H1 (cell line): ENCODE measurements around the gene FARS2. TPM values are rescaled to one million over a fixed set of nuclear protein-coding genes. Genes with fewer than 3 reads are reported as not detected.

Experiments used
- CTCF ChIA-PET: fragments of 300-600 bp; sonication (Branson Sonifier 250); formaldehyde crosslinking; loops from one replicate; lab custom pipeline; 2021; ENCODE audit not compliant: partially characterized antibody; lab: Charles Lee
- POLR2A ChIA-PET: fragments of 300-600 bp; sonication (Branson Sonifier 250); formaldehyde crosslinking; loops from one replicate; lab custom pipeline; 2021; ENCODE audit warnings: inconsistent platforms; ENCODE audit not compliant: partially characterized antibody; lab: Charles Lee
- DNase-seq, 2 experiments: peaks; one replicate each; pipeline versions ENCODE4 v3.0.0 to v3.0.0-alpha.2; 2010 to 2022; ENCODE audit warnings: low spot score in 2 of 2, low read depth in 1 of 2, mixed read lengths in 1 of 2
- FAIRE-seq: peaks from 2 replicates; lab custom pipeline; 2011; peaks lifted over from hg19 to GRCh38; lab: Jason Lieb, UNC
- H2AFZ ChIP-seq: 2 replicates; pipeline ENCODE4 v1.8.1; 2012; ENCODE audit warnings: low read length, inconsistent platforms
- H2AK5ac ChIP-seq: 2 replicates; pipeline ENCODE4 v1.6.1; 2013; ENCODE audit warnings: low read depth, low read length
- H2BK120ac ChIP-seq: replicated peaks from 2 replicates; pipeline ENCODE3; 2013; ENCODE audit warnings: low read depth, low read length, inconsistent platforms
- H2BK12ac ChIP-seq: 2 replicates; pipeline ENCODE4 v1.6.1; 2013; ENCODE audit warnings: low read depth, low read length
- H2BK15ac ChIP-seq: 2 replicates; pipeline ENCODE4 v1.6.1; 2013; ENCODE audit warnings: low read length
- H2BK20ac ChIP-seq: 2 replicates; pipeline ENCODE4 v1.6.1; 2013; ENCODE audit warnings: low read length
- H2BK5ac ChIP-seq: 2 replicates; pipeline ENCODE4 v1.6.1; 2013; ENCODE audit warnings: low read depth, low read length
- H3K14ac ChIP-seq: 2 replicates; pipeline ENCODE4 v1.6.1; 2013; ENCODE audit warnings: inconsistent platforms; ENCODE audit not compliant: insufficient read length
- H3K18ac ChIP-seq: 2 replicates; pipeline ENCODE4 v1.6.1; 2013; ENCODE audit warnings: low read length; ENCODE audit errors: extremely low read depth
- H3K23ac ChIP-seq: 2 replicates; pipeline ENCODE4 v1.6.1; 2013; ENCODE audit warnings: inconsistent platforms; ENCODE audit not compliant: insufficient read length
- H3K23me2 ChIP-seq: 2 replicates; pipeline ENCODE4 v1.6.1; 2013; ENCODE audit warnings: low read depth, low read length
- H3K27ac ChIP-seq: 2 replicates; pipeline ENCODE4 v1.6.1; 2011; ENCODE audit warnings: low read depth, low read length, inconsistent platforms
- H3K27me3 ChIP-seq, 4 experiments: replicated peaks in 1 of 4; 1 replicate in 1 of 4; 2 replicates in 3 of 4; pipeline versions ENCODE4 v1.6.1 to v1.8.1; 2011 to 2013; ENCODE audit warnings: low read length in 3 of 4, mild to moderate bottlenecking in 3 of 4, inconsistent platforms in 2 of 4, mixed read lengths in 2 of 4, moderate library complexity in 1 of 4; ENCODE audit not compliant: control insufficient read depth in 3 of 4, insufficient read depth in 3 of 4; ENCODE audit errors: extremely low read depth in 1 of 4
- H3K36me3 ChIP-seq, 4 experiments: 2 replicates each; pipeline versions ENCODE4 v1.6.1 to v1.8.1; 2011 to 2013; ENCODE audit warnings: mild to moderate bottlenecking in 4 of 4, low read length in 3 of 4, moderate library complexity in 2 of 4, control low read depth in 1 of 4, inconsistent platforms in 1 of 4; ENCODE audit not compliant: insufficient read depth in 4 of 4, control insufficient read depth in 2 of 4
- H3K4ac ChIP-seq: replicated peaks from 2 replicates; pipeline ENCODE3; 2013; ENCODE audit warnings: low read length, low read depth, mixed read lengths, inconsistent platforms; ENCODE audit not compliant: insufficient read length
- H3K4me1 ChIP-seq, 4 experiments: replicated peaks in 1 of 4; 1 replicate in 1 of 4; 2 replicates in 3 of 4; pipeline versions ENCODE4 v1.6.1 to v1.8.1; 2011 to 2013; ENCODE audit warnings: low read length in 3 of 4, inconsistent platforms in 2 of 4, mixed read lengths in 1 of 4; ENCODE audit not compliant: insufficient read depth in 4 of 4, control insufficient read depth in 3 of 4
- H3K4me2 ChIP-seq, 2 experiments: 2 replicates each; pipeline versions ENCODE4 v1.6.1 to v1.8.1; 2011 to 2013; ENCODE audit warnings: low read depth in 2 of 2, low read length in 2 of 2, control low read depth in 1 of 2, inconsistent platforms in 1 of 2, mild to moderate bottlenecking in 1 of 2; ENCODE audit not compliant: insufficient read depth in 1 of 2
- H3K4me3 ChIP-seq, 4 experiments: fragments of 200-600, 300-600 bp in 1 of 4; sonication (generic), shearing (Covaris generic), sonication (Bioruptor Twin) in 1 of 4; 2 replicates each; pipeline versions ENCODE4 v1.5.1 to v1.8.1; 2011 to 2016; ENCODE audit warnings: low read length in 4 of 4, low read depth in 3 of 4, control low read depth in 2 of 4, inconsistent platforms in 2 of 4, mild to moderate bottlenecking in 2 of 4, mixed read lengths in 1 of 4, moderate library complexity in 1 of 4; ENCODE audit not compliant: insufficient read depth in 2 of 4; ENCODE audit errors: extremely low read depth in 1 of 4
- H3K56ac ChIP-seq: replicated peaks from 2 replicates; pipeline ENCODE3; 2013; ENCODE audit warnings: low read depth, mild to moderate bottlenecking, mixed read lengths, low read length, inconsistent platforms; ENCODE audit not compliant: insufficient read length
- H3K79me1 ChIP-seq: 2 replicates; pipeline ENCODE4 v1.6.1; 2013; ENCODE audit warnings: low read depth, low read length, control low read depth
- H3K79me2 ChIP-seq, 2 experiments: 2 replicates each; pipeline versions ENCODE4 v1.6.1 to v1.8.1; 2012 to 2013; ENCODE audit warnings: low read length in 2 of 2, mild to moderate bottlenecking in 2 of 2, inconsistent platforms in 1 of 2; ENCODE audit not compliant: insufficient read depth in 2 of 2, control insufficient read depth in 1 of 2
- H3K9ac ChIP-seq, 4 experiments: replicated peaks in 1 of 4; 1 replicate in 1 of 4; 2 replicates in 3 of 4; pipeline versions ENCODE4 v1.6.1 to v1.8.1; 2011 to 2013; ENCODE audit warnings: low read depth in 3 of 4, low read length in 3 of 4, control low read depth in 2 of 4, mild to moderate bottlenecking in 2 of 4, moderate library complexity in 2 of 4, inconsistent platforms in 1 of 4; ENCODE audit errors: extremely low read depth in 1 of 4
- H3K9me3 ChIP-seq, 2 experiments: 2 replicates each; pipeline versions ENCODE4 v1.6.1 to v1.8.1; 2012 to 2013; ENCODE audit warnings: mild to moderate bottlenecking in 2 of 2, moderate library complexity in 2 of 2, control low read depth in 1 of 2, inconsistent platforms in 1 of 2, low read depth in 1 of 2, low read length in 1 of 2, mixed read lengths in 1 of 2; ENCODE audit not compliant: insufficient read depth in 2 of 2
- H4K20me1 ChIP-seq, 2 experiments: replicated peaks in 1 of 2; 2 replicates each; pipeline versions ENCODE3 to v1.8.1; 2011 to 2013; ENCODE audit warnings: inconsistent platforms in 2 of 2, low read length in 2 of 2, mild to moderate bottlenecking in 1 of 2; ENCODE audit not compliant: insufficient read depth in 2 of 2, control insufficient read depth in 1 of 2
- H4K5ac ChIP-seq: 2 replicates; pipeline ENCODE4 v1.6.1; 2013; ENCODE audit warnings: low read length, low read depth, mixed read lengths, inconsistent platforms; ENCODE audit not compliant: insufficient read length
- H4K8ac ChIP-seq: 2 replicates; pipeline ENCODE4 v1.8.0; 2013; ENCODE audit warnings: mild to moderate bottlenecking, moderate library complexity, low read length, inconsistent platforms; ENCODE audit not compliant: insufficient read depth; ENCODE audit errors: extremely low read depth
- H4K91ac ChIP-seq: replicated peaks from 2 replicates; pipeline ENCODE3; 2013; ENCODE audit warnings: low read length, mixed read lengths, inconsistent platforms; ENCODE audit not compliant: insufficient read length
- BCL11A ChIP-seq, 2 experiments: IDR thresholded peaks; one replicate each; pipeline ENCODE4 v1.6.1; 2011; ENCODE audit warnings: low read depth in 2 of 2, low read length in 2 of 2, mild to moderate bottlenecking in 2 of 2
- BRCA1 ChIP-seq: IDR thresholded peaks from 2 replicates; pipeline ENCODE4 v1.6.1; 2012; ENCODE audit warnings: low read depth, low read length, improper control_type of control experiment
- CHD1 ChIP-seq: IDR thresholded peaks from 2 replicates; pipeline ENCODE4 v1.6.1; 2012; ENCODE audit warnings: low read depth, low read length, improper control_type of control experiment
- CREB1 ChIP-seq: IDR thresholded peaks from 2 replicates; pipeline ENCODE4 v1.6.1; 2012; ENCODE audit warnings: inconsistent platforms
- GTF2F1 ChIP-seq: IDR thresholded peaks from 2 replicates; pipeline ENCODE4 v1.6.1; 2012; ENCODE audit warnings: low read depth, low read length, improper control_type of control experiment, borderline replicate concordance
- JUND ChIP-seq: IDR thresholded peaks from 2 replicates; pipeline ENCODE4 v1.6.1; 2011; ENCODE audit warnings: mild to moderate bottlenecking, improper control_type of control experiment, low read length
- MAFK ChIP-seq: IDR thresholded peaks from 2 replicates; pipeline ENCODE4 v1.6.1; 2012; ENCODE audit warnings: low read depth, mild to moderate bottlenecking, improper control_type of control experiment, low read length
- NANOG ChIP-seq: IDR thresholded peaks from 2 replicates; pipeline ENCODE4 v1.6.1; 2011; ENCODE audit warnings: low read length, low read depth, mild to moderate bottlenecking, inconsistent platforms; ENCODE audit not compliant: insufficient read depth, poor library complexity, severe bottlenecking
- POLR2A ChIP-seq, 2 experiments: IDR thresholded peaks; 1 replicate in 1 of 2; 2 replicates in 1 of 2; pipeline ENCODE4 v1.6.1; 2011; ENCODE audit warnings: low read depth in 2 of 2, low read length in 2 of 2, mild to moderate bottlenecking in 2 of 2; ENCODE audit errors: control extremely low read depth in 1 of 2
- TAF1 ChIP-seq: IDR thresholded peaks from 2 replicates; pipeline ENCODE4 v1.6.1; 2011; ENCODE audit warnings: mild to moderate bottlenecking, low read depth, low read length
- TBP ChIP-seq: IDR thresholded peaks from 2 replicates; pipeline ENCODE4 v1.6.1; 2011; ENCODE audit warnings: low read depth, low read length, improper control_type of control experiment
- WGBS, 2 experiments: shearing (Covaris generic) in 1 of 2; methylation state at CpG; one replicate each; pipeline versions ENCODE4 v1.1.6 to v1.1.7; 2013 to 2015; ENCODE audit warnings: low lambda C conversion rate in 2 of 2, mixed read lengths in 2 of 2, inconsistent platforms in 1 of 2, low coverage in 1 of 2, missing lambda C conversion rate in 1 of 2; ENCODE audit not compliant: insufficient replicate concordance in 2 of 2, insufficient coverage in 1 of 2, insufficient read length in 1 of 2; ENCODE audit errors: extremely low coverage in 1 of 2, missing lambda C conversion rate in 1 of 2; 5-methylcytosine and 5-hydroxymethylcytosine counted together
- polyA plus RNA-seq, 7 experiments: library from polyadenylated mRNA; depleted of rRNA in 3 of 7; stranded (reverse) in 5 of 7; unstranded in 2 of 7; fragments of >200 nt in 5 of 7; fragments of 200-250 nt in 2 of 7; gene quantifications; 1 replicate in 5 of 7; 2 replicates in 1 of 7; 4 replicates in 1 of 7; pipeline versions ENCODE4 v1.2.1 to v1.2.3, GENCODE V29; 2011 to 2013; ENCODE audit warnings: missing spikeins in 2 of 7, mixed read lengths in 2 of 7
- total RNA-seq: library from RNA; stranded (reverse); fragmentation: NEBNext Ultra II Directional; extraction: Animal tissue kit (Norgen Biotek cat#: 25700); gene quantifications from 2 replicates; pipeline ENCODE4 v1.2.1, GENCODE V29; 2021

The FARS2 gene
- total and polyA plus RNA-seq, 2 of the 8 experiments (the other 6 are each of a cell fraction or from before 2014, with no cell fraction given): 11.7 to 14.4 TPM

DNA sequence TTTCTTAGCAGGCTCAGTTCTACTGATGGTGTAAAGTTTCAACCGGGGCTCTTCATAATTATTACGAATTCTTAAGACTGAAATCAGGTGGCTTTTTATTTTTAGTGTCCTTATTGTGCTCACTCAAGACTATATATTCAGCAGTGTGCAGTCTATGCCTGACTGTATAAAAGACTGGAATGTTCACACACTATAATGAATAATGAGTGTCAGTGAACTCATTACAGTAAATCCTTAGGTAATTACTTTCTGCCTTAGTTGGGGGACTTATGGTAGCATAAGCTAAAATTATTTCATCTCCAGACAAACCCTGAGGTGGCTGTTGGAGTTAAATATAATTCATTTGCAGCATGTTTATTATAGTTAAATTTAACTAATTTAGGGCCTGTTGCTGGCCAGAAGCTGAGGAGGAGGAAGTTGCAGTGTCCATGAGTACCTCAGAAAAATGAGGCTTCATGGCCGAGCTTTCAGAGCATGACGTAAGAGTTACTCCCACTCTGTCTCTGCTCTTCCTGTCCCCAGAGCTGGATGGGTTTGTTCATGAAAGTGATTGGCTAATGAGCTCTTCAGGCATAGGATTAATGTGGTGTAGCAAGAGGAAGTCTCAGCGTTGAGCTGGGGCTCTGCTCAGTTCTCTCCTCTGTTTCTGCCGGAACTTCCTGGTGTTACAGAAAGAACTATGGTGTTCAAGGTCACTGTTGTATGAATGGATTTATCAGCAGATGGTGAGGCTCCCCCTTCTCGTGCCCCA, 409.7 kb downstream of the FARS2 start:
- Histone ChIP-seq H3K9ac (no peak overlapping the region; a peak in 1 of 7 replicates), H3K27ac (no peak overlapping the region), H3K36me3 (no peaks in the 10 kb centered on the region), H4K8ac (no peak overlapping the region), H3K79me2 (no peaks in the 10 kb centered on the region), H2BK12ac (peak overlapping the region; percentile 53; the same call in 1 of the 2 replicates), H3K27me3 (no peaks in the 10 kb centered on the region), H2AK5ac (no peak overlapping the region), H3K18ac (peak overlapping the region; percentile 52; the same call in 1 of the 2 replicates), H3K4me3 (no peak overlapping the region), H3K14ac (no peak overlapping the region), H4K20me1 (no peaks in the 10 kb centered on the region), H3K4ac (no peak overlapping the region), H4K91ac (no peak overlapping the region), H3K23me2 (no peaks in the 10 kb centered on the region), H3K79me1 (no peaks in the 10 kb centered on the region), H3K4me1 (peaks cover 6 to 19% (median 14%) of the 10 kb centered on the region in 4 experiments), H3K23ac (no peak overlapping the region), H2BK5ac (no peak overlapping the region), H2BK20ac (no peak overlapping the region), H3K56ac (no peak overlapping the region), H3K4me2 (no peak overlapping the region), H3K9me3 (no peaks in the 10 kb centered on the region), H2BK15ac (0 out of 2 replicates have a peak overlapping the region, but pooled peaks have one; percentile 22), H2AFZ (no peak overlapping the region), H4K5ac (no peak overlapping the region), H2BK120ac (no peak overlapping the region)
- DNase-seq: no peak
- POLR2A ChIA-PET: no interaction called here
- CTCF ChIA-PET: interaction anchor here (0.6 to 3.0 kb wide), 16 partner anchors 23 to 527 kb away, joined by 3 to 15 read pairs (median 3); no protein-coding TSS in a partner anchor
- TF ChIP-seq BCL11A (IDR thresholded peaks at IDR 0.05; ENCODE audit: low read depth in 2 of 2, low read length in 2 of 2): no peak
- no peak for TF ChIP-seq NANOG
- no peak for TF ChIP-seq BRCA1
- TF ChIP-seq TAF1: no peak
- no peak for TF ChIP-seq CHD1
- no peak for TF ChIP-seq TBP
- no peak for TF ChIP-seq POLR2A (IDR thresholded peaks at IDR 0.05; ENCODE audit: control extremely low read depth in 1 of 2, low read depth in 2 of 2, low read length in 2 of 2)
- TF ChIP-seq MAFK: no peak
- TF ChIP-seq GTF2F1: no peak
- TF ChIP-seq CREB1: no peak
- TF ChIP-seq JUND: no peak
- WGBS, 2 experiments: 82% methylated on average over 7 of the region's 7 CpGs; no CpG with 5 or more reads in 1 of the 2 experiments
- FAIRE-seq: no peak
